Coronary artery (tissue), 2 donors: ENCODE measurements around the gene CRK.
"Not testable (repeated sequence)": the region's sequence is repeated elsewhere in the genome, so short reads cannot be mapped to it uniquely, and the experiment has no call there.

Source experiments
- DNase-seq: peaks from one replicate; pipeline ENCODE4 v3.0.0-alpha.2; 2017; ENCODE audit warnings: low spot score
- H3K27ac ChIP-seq, 2 donors: fragments of 200-600 bp; sonication (generic); one replicate each; pipeline ENCODE4 v1.5.1; 2016 to 2019
- H3K4me3 ChIP-seq: fragments of 200-600 bp; sonication (generic); 2 replicates; pipeline ENCODE4 v1.5.1; 2016; ENCODE audit warnings: mild to moderate bottlenecking, moderate library complexity
- TF ChIP-seq, protein P1 (sequence below): fragments of 200-600 bp; sonication (generic); IDR thresholded peaks from one replicate; pipeline ENCODE4 v1.5.1; 2019; ENCODE audit warnings: antibody characterized with exemption

Gene CRK

DNA sequence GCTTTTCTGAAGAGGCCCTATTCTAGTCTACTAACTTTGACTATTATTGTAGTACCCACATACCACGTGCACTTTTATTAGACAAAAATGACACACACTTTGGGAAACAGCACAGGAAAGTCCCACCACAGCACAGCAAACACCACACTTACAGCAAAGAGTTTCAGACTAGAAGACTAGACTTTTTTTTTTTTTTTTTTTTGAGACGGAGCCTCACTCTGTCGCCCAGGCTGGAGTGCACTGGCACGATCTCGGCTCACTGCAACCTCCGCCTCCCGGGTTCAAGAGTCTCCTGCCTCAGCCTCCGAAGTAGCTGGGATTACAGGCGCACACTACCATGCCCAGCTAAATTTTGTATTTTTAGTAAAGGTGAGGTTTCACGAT is 76.1 kb downstream of the CRK start:
- DNase-seq, result no peak
- peak overlapping the region; percentile 34 for H3K4me3 ChIP-seq
- TF ChIP-seq, protein P1, sequence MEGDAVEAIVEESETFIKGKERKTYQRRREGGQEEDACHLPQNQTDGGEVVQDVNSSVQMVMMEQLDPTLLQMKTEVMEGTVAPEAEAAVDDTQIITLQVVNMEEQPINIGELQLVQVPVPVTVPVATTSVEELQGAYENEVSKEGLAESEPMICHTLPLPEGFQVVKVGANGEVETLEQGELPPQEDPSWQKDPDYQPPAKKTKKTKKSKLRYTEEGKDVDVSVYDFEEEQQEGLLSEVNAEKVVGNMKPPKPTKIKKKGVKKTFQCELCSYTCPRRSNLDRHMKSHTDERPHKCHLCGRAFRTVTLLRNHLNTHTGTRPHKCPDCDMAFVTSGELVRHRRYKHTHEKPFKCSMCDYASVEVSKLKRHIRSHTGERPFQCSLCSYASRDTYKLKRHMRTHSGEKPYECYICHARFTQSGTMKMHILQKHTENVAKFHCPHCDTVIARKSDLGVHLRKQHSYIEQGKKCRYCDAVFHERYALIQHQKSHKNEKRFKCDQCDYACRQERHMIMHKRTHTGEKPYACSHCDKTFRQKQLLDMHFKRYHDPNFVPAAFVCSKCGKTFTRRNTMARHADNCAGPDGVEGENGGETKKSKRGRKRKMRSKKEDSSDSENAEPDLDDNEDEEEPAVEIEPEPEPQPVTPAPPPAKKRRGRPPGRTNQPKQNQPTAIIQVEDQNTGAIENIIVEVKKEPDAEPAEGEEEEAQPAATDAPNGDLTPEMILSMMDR, result no peak
- peak overlapping the region; percentile 33 to 55 for H3K27ac ChIP-seq

DNA sequence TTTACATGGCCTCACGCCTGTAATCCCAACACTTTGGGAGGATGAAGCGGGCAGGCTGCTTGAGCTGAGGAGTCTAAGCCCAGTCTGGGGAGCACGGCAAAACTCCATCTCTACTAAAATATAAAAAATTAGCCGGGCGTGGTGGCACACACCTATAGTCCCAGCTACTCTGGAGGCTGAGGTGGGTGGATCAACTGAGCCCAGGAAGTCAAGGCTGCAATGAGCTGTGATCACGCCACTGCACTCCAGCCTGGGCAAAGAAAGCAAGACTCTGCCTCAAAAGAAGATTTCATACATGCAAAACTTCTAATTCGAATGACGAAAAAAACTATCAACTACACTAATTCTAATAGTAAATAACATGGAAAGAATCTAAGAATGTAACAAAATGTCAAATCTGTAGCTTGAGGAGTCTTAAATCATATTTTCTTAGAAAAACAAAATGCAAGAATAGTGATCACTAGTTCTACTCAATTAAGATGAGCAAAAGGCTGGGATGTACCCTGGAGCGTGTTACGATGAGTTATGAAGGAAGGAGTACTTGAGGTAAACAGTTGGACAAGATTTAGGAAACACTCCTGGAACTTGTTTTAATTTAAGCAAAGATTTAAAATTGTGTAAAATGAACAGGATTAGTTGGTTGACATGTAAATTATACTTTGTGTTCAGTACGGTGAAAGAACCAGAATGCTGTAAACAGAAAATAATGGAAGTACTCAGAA is 76.7 kb downstream of the CRK start:
- TF ChIP-seq, protein P1, result no peak
- Histone ChIP-seq H3K27ac (peak overlapping the region in 1 of 2 donors; percentile 27), H3K4me3 (peak overlapping the region; percentile 34)
- no peak for DNase-seq

DNA sequence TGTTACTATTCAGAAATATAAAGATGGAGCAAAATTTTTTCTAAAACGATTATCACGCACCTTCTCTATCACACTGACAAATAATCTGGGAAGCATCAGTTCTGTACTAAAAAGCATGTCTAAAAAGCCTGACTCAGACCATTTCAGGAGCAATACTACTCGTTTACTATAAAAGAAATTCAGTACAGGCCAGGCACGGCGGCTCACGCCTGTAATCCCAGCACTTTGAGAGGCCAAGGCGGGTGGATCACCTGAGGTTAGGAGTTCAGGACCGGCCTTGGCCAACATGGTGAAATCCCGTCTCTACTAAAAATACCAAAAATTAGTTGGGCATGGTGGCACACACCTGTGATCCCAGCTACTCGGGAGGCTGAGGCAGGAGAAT is 77.6 kb downstream of the CRK start:
- DNase-seq, H3K4me3 ChIP-seq, H3K27ac ChIP-seq: not testable (repeated sequence)

DNA sequence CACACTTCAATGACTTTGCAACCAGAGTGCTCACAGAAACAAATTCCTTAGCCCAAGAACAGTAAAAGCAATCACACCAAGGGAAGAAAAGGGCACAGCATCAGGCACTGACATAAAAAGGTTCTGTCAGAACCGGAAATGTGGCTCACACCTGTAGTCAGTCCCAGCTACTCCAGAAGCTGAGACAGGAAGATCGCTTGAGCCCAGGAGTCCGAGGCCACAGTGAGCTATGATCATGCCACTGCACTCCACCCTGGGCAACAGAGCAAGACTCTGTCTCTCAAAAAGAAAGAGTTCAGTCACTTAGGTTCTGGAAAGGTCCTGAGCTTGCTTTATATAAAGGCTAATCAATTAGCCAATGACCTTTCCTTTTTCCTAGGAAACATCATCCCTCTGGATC is 78.7 kb downstream of the CRK start:
- no peak for DNase-seq
- TF ChIP-seq, protein P1, result no peak
- H3K4me3 ChIP-seq, result no peak overlapping the region
- H3K27ac ChIP-seq, result no peak overlapping the region

DNA sequence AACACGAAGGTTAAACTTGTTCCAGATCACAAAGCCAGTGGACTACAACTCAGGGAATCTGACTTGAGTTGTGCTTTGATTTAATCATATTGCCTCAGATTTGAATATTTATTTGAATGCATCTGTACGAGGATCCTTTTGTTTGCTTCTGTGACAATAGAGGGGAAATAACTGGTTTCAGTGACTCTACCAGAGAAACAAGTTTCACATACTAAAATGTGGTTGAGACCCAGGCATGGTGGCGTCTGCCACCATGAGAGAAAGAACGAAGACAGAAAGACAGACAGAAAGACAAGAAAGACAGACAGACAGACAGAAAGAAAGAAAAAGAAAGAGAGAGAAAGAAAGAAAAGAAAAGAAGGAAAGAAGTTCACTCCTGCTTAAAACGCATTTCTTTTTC is 80.0 kb downstream of the CRK start:
- no peak for DNase-seq
- Histone ChIP-seq H3K4me3 (peak overlapping the region; percentile 14), H3K27ac (peak overlapping the region; percentile 15 to 26)
- TF ChIP-seq, protein P1, result no peak

DNA sequence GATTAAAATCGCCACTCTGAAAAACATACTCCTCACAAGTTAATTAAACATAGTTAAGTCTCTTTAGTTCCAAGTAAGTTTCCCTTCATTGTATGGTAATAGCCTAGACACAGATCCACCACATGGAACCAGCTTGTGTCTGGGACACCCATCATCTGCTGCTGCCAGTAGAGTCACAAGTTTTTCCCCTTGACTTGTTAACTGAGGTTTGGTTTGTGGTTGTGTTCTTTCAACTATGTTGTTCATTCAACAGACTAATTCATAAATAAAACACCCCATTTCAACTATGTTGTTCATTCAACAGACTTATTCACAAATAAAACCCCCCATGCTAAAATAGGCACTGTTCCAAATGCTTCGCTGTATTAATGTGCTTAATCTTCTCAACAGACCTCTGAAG is 80.4 kb downstream of the CRK start:
- no peak for DNase-seq
- H3K4me3 ChIP-seq, result peak overlapping the region; percentile 14
- peak overlapping the region in 1 of 2 donors; percentile 15 for H3K27ac ChIP-seq
- TF ChIP-seq, protein P1, result no peak

DNA sequence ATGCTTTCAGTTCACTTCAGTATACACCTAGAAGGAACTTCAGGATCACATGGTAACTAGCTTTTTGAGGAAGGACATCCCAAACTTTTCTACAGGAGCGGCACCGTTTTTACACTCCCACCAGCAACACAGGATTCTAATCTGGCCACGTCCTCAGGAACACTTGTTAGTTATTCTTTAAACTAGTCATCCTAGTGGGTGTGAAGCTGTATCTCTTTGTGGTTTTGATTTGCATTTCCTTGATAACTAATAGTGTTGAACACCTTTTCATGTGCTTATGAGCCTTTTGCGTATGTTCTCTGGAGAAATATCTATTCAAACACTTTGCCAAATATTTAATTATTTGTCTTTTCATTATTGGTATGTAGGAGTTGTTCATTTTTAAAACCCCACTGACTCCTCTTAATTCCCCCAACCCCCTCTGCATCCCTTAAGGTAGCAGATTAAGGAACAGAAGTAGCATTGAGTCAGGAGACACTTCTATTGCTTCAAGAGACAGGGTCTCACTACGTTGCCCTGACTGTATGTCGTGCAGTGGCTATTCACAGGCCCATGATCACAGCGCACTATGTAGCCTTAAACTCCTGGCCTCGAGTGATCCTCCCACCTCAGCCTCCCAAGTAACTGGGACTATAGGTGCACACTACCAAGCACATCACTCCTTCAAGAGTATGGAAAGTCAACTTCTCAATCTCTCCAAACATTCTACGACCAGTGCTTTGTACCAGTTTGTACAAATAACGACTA is 81.4 kb downstream of the CRK start:
- TF ChIP-seq, protein P1, result no peak
- Histone ChIP-seq H3K4me3 (no peak overlapping the region), H3K27ac (no peak overlapping the region)
- no peak for DNase-seq
